ENCODE measurements around the gene INS.

DNA sequence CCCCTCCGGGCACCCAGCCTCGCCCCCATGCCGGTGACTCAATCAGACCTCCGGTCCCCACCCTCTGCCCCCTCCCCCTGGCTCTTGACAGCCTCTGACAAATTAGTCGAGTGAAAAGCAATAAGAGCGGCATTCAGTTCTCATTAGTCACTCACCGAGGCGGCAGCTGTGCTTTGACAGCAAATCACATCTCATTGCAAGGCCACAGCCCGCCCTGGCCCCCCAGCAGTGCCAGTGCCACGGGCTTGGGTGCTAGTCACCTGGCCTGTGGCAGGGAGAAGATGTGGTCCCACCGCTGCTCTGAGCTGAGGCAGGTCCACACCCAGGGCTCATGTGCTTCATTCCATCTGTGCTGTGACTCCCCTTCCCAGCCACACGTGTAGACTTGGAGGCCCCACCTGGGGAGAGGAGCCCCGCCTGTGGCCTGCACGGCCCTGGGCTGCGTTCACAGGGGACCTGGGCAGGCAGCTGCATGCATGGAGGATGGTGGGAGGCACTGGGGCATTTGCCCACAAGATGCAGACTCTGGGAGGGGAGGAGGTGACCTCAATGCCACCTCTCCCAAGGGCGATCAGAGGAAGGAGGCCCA, 18.0 kb upstream of the INS start:
- TF ChIP-seq, protein P1, sequence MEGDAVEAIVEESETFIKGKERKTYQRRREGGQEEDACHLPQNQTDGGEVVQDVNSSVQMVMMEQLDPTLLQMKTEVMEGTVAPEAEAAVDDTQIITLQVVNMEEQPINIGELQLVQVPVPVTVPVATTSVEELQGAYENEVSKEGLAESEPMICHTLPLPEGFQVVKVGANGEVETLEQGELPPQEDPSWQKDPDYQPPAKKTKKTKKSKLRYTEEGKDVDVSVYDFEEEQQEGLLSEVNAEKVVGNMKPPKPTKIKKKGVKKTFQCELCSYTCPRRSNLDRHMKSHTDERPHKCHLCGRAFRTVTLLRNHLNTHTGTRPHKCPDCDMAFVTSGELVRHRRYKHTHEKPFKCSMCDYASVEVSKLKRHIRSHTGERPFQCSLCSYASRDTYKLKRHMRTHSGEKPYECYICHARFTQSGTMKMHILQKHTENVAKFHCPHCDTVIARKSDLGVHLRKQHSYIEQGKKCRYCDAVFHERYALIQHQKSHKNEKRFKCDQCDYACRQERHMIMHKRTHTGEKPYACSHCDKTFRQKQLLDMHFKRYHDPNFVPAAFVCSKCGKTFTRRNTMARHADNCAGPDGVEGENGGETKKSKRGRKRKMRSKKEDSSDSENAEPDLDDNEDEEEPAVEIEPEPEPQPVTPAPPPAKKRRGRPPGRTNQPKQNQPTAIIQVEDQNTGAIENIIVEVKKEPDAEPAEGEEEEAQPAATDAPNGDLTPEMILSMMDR (IDR thresholded peaks at IDR 0.05): no peak
- TF ChIP-seq POLR2AphosphoS5 (IDR thresholded peaks at IDR 0.05) (no peak), POLR2A (IDR thresholded peaks at IDR 0.05) (no peak)

Measured in prostate gland (tissue), 2 donors.